HepG2 (cell line): ENCODE data around the gene PNPLA2. TPM values are rescaled to one million over a fixed set of nuclear protein-coding genes. Genes with fewer than 3 reads are reported as not detected.

ENCODE experiments used
- ZNF720 ChIP-seq: sonication (generic); formaldehyde crosslinking; IDR thresholded peaks from 2 replicates; pipeline ENCODE4 v1.4.0; 2020; ENCODE audit warnings: missing genetic modification reagents
- ZNF788 ChIP-seq: sonication (generic); formaldehyde crosslinking; IDR thresholded peaks from 2 replicates; pipeline ENCODE4 v1.5.0; 2020; ENCODE audit warnings: mild to moderate bottlenecking, missing genetic modification reagents, borderline replicate concordance
- ZNF790 ChIP-seq: sonication (generic); formaldehyde crosslinking; IDR thresholded peaks from 2 replicates; pipeline ENCODE4 v1.8.0; 2022; ENCODE audit warnings: missing genetic modification reagents, mild to moderate bottlenecking, borderline replicate concordance
- polyA plus RNA-seq, 8 experiments: library from polyadenylated mRNA; depleted of rRNA in 3 of 8; stranded (reverse) in 7 of 8; unstranded in 1 of 8; fragments of >200 nt; fragmentation: Illumina TruSeq in 4 of 8; extraction: Trizol in 4 of 8; gene quantifications; 2 replicates each; pipeline versions ENCODE4 v1.2.1 to v1.2.3, GENCODE V29; 2011 to 2016; ENCODE audit warnings: low read depth in 4 of 8, missing spikeins in 1 of 8, mixed read lengths in 1 of 8; ENCODE audit not compliant: insufficient read depth in 1 of 8
- total RNA-seq, 5 experiments: library from RNA; depleted of rRNA; stranded (reverse); fragments of >200 nt; fragmentation: Illumina TruSeq; extraction: Trizol; gene quantifications; 2 replicates each; pipeline ENCODE4 v1.2.3, GENCODE V29; 2016; ENCODE audit warnings: low read depth in 1 of 5
- TF ChIP-seq, protein P1 (sequence below): sonication (generic); formaldehyde crosslinking; IDR thresholded peaks from 2 replicates; pipeline ENCODE4 v1.8.0; 2022; ENCODE audit warnings: missing genetic modification reagents, low read depth, mild to moderate bottlenecking, borderline replicate concordance
- TF ChIP-seq, protein P2 (sequence below): sonication (generic); formaldehyde crosslinking; IDR thresholded peaks from 2 replicates; pipeline ENCODE4 v1.4.0; 2020; ENCODE audit warnings: mild to moderate bottlenecking, missing genetic modification reagents
- TF ChIP-seq, protein P3 (sequence below): sonication (generic); formaldehyde crosslinking; conservative IDR thresholded peaks from 2 replicates; pipeline ENCODE4 v1.8.0; 2022; ENCODE audit warnings: mild to moderate bottlenecking, moderate library complexity, missing genetic modification reagents
- TF ChIP-seq, protein P4 (sequence below): sonication (generic); formaldehyde crosslinking; IDR thresholded peaks from 2 replicates; pipeline ENCODE4 v1.4.0; 2020; ENCODE audit warnings: missing genetic modification reagents
- TF ChIP-seq, protein P5 (sequence below): sonication (generic); formaldehyde crosslinking; IDR thresholded peaks from 2 replicates; pipeline ENCODE4 v1.8.0; 2022; ENCODE audit warnings: missing genetic modification reagents, mild to moderate bottlenecking, borderline replicate concordance

The PNPLA2 gene
- total and polyA plus RNA-seq, 2 of the 13 experiments (the other 11 are each of a cell fraction or from before 2014, with no cell fraction given), result 10.5 to 43.2 TPM

DNA sequence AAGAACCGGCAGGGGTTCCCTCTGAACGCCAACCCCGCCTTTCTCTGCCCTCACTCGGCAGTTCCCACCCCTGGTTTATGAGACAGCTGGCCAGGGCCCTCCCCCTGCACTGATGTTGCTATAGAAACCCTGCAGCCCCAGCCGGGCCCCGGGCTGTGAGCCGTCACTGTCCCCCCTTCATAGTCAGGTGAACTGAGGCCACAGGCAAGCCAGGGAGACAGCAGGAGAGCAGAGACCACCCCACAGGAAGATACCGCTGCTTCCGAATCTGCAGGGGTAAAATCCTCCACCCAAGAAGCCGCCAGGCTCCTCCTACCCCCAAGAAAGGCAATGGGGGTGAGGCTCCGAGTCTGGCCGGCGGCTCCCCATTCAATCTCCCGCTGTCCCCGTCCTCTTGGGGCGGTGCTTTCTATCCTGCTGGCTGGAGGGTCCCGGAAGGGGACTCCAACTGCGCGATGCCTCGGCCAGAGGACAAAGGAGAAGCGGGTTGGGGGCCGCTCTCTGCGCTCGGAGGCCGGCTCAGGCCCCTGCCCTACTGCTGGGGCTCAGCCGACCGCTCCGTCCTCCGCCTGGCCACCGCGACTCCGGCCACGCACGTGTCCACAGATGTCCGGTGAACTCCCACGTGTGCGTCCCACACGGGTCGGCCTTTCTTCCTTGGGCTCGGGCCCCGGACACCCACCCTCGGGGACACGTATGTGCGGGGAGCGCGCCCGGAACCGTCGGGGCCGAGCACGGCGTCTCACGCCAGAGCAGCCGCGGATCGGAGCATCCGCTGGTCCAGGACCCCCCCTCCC is 21.2 kb upstream of the PNPLA2 start (continued):
- TF ChIP-seq, protein P1, sequence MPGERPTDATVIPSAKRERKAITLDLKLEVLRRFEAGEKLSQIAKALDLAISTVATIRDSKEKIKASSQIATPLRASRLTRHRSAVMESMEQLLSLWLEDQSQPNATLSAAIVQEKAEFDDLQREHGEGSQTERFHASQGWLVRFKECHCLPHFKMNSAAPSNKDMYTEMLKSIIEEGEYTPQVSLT, result no peak
- TF ChIP-seq, protein P2, sequence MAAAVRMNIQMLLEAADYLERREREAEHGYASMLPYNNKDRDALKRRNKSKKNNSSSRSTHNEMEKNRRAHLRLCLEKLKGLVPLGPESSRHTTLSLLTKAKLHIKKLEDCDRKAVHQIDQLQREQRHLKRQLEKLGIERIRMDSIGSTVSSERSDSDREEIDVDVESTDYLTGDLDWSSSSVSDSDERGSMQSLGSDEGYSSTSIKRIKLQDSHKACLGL (CRISPR knock-in tag), result peak; percentile 73; the same call in 1 of the 2 replicates
- TF ChIP-seq, protein P3, sequence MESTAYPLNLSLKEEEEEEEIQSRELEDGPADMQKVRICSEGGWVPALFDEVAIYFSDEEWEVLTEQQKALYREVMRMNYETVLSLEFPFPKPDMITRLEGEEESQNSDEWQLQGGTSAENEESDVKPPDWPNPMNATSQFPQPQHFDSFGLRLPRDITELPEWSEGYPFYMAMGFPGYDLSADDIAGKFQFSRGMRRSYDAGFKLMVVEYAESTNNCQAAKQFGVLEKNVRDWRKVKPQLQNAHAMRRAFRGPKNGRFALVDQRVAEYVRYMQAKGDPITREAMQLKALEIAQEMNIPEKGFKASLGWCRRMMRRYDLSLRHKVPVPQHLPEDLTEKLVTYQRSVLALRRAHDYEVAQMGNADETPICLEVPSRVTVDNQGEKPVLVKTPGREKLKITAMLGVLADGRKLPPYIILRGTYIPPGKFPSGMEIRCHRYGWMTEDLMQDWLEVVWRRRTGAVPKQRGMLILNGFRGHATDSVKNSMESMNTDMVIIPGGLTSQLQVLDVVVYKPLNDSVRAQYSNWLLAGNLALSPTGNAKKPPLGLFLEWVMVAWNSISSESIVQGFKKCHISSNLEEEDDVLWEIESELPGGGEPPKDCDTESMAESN (CRISPR knock-in tag), result no peak; the same call in 1 of the 2 replicates
- no peak; the same call in 1 of the 2 replicates for TF ChIP-seq ZNF790
- TF ChIP-seq ZNF720 (CRISPR knock-in tag), result no peak
- TF ChIP-seq, protein P4, sequence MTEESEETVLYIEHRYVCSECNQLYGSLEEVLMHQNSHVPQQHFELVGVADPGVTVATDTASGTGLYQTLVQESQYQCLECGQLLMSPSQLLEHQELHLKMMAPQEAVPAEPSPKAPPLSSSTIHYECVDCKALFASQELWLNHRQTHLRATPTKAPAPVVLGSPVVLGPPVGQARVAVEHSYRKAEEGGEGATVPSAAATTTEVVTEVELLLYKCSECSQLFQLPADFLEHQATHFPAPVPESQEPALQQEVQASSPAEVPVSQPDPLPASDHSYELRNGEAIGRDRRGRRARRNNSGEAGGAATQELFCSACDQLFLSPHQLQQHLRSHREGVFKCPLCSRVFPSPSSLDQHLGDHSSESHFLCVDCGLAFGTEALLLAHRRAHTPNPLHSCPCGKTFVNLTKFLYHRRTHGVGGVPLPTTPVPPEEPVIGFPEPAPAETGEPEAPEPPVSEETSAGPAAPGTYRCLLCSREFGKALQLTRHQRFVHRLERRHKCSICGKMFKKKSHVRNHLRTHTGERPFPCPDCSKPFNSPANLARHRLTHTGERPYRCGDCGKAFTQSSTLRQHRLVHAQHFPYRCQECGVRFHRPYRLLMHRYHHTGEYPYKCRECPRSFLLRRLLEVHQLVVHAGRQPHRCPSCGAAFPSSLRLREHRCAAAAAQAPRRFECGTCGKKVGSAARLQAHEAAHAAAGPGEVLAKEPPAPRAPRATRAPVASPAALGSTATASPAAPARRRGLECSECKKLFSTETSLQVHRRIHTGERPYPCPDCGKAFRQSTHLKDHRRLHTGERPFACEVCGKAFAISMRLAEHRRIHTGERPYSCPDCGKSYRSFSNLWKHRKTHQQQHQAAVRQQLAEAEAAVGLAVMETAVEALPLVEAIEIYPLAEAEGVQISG (CRISPR knock-in tag), result no peak
- TF ChIP-seq ZNF788 (CRISPR knock-in tag), result 0 out of 2 replicates have a peak, but pooled peaks have one; percentile 28
- TF ChIP-seq, protein P5, sequence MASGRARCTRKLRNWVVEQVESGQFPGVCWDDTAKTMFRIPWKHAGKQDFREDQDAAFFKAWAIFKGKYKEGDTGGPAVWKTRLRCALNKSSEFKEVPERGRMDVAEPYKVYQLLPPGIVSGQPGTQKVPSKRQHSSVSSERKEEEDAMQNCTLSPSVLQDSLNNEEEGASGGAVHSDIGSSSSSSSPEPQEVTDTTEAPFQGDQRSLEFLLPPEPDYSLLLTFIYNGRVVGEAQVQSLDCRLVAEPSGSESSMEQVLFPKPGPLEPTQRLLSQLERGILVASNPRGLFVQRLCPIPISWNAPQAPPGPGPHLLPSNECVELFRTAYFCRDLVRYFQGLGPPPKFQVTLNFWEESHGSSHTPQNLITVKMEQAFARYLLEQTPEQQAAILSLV (CRISPR knock-in tag), result peak; percentile 63; the same call in 1 of the 2 replicates
